Heart left ventricle (tissue), 16 donors: ENCODE measurements around the gene PPTC7. TPM values are rescaled to one million over a fixed set of nuclear protein-coding genes. Genes with fewer than 3 reads are reported as not detected.

ENCODE experiments used
- ATAC-seq, 4 donors: fragments of 200-7000 bp; cut with Tn5 transposase; one replicate each; pipeline ENCODE4 v1.9.1; 2020 to 2022; ENCODE audit warnings: moderate library complexity in 4 of 4, mild to moderate bottlenecking in 3 of 4, moderate number of reproducible peaks in 1 of 4
- DNase-seq, 5 donors: peaks; one replicate each; pipeline ENCODE4 v3.0.0-alpha.2; 2020
- H3K27ac ChIP-seq, 12 donors: fragments of 200-600 bp; sonication (generic) in 4 of 12; one replicate each; pipeline versions ENCODE4 v1.5.0 to v1.8.0; 2016 to 2022; ENCODE audit warnings: mild to moderate bottlenecking in 2 of 12
- H3K27me3 ChIP-seq, 9 donors: fragments of 200-600 bp; sonication (generic) in 2 of 9; one replicate each; pipeline versions ENCODE4 v1.5.1 to v1.8.0; 2016 to 2022; ENCODE audit warnings: mild to moderate bottlenecking in 3 of 9
- H3K36me3 ChIP-seq, 9 donors: fragments of 200-600 bp; sonication (generic) in 2 of 9; one replicate each; pipeline versions ENCODE4 v1.5.0 to v1.8.0; 2018 to 2022; ENCODE audit warnings: mild to moderate bottlenecking in 2 of 9
- H3K4me1 ChIP-seq, 12 donors: fragments of 200-600 bp; sonication (generic) in 4 of 12; one replicate each; pipeline versions ENCODE4 v1.5.0 to v1.8.0; 2016 to 2022; ENCODE audit warnings: mild to moderate bottlenecking in 3 of 12
- H3K4me3 ChIP-seq, 12 donors: fragments of 200-600 bp; sonication (generic) in 4 of 12; one replicate each; pipeline versions ENCODE4 v1.5.0 to v1.8.0; 2017 to 2022; ENCODE audit warnings: mild to moderate bottlenecking in 9 of 12, moderate library complexity in 4 of 12
- H3K9me3 ChIP-seq, 12 donors: fragments of 200-600 bp; sonication (generic) in 4 of 12; one replicate each; pipeline versions ENCODE4 v1.5.0 to v1.8.0; 2016 to 2022; ENCODE audit warnings: mild to moderate bottlenecking in 1 of 12
- CTCF ChIP-seq, 12 donors: fragments of 200-600 bp; sonication (generic) in 4 of 12; IDR thresholded peaks; one replicate each; pipeline versions ENCODE4 v1.5.0 to v1.8.0; 2018 to 2022; ENCODE audit warnings: antibody characterized with exemption in 12 of 12, mild to moderate bottlenecking in 5 of 12
- POLR2A ChIP-seq, 2 donors: fragments of 450-650 bp; IDR thresholded peaks; one replicate each; pipeline ENCODE4 v1.6.1; 2017; ENCODE audit warnings: antibody characterized with exemption in 2 of 2, mild to moderate bottlenecking in 2 of 2, moderate library complexity in 2 of 2
- WGBS, 4 donors: extraction: QIAGEN DNeasy Blood & Tissue Kit in 2 of 4; methylation state at CpG; one replicate each; pipeline versions ENCODE4 v1.1.5 to v1.1.7; 2013 to 2018; 5-methylcytosine and 5-hydroxymethylcytosine counted together
- intact Hi-C, 10 donors: fragments of 100-400 bp; cut with DNase I; formaldehyde crosslinking; loops; one replicate each; pipeline versions ENCODE4 v1.11.1 to v1.14.2; 2022
- polyA plus RNA-seq, 2 donors: library from polyadenylated mRNA; stranded (reverse); fragments of 200-250 nt; gene quantifications; one replicate each; pipeline ENCODE4 v1.2.3, GENCODE V29; 2013
- total RNA-seq, 9 donors: library from RNA; depleted of rRNA in 2 of 9; stranded (reverse); fragments of >200 nt in 2 of 9; fragmentation: NEBNext Ultra II Directional in 3 of 9; extraction: Animal tissue kit (Norgen Biotek cat#: 25700) in 3 of 9; gene quantifications; one replicate each; pipeline versions ENCODE4 v1.1.0 to v1.2.4, GENCODE V29; 2016 to 2023
- donor health status: ischemic (EF 13 %, LVEDD 7.1; RV severe dilation, severe dysfunction).
- donor health status: healthy with polysubstance abuse.
- donor health status: DM: no; HTN: yes; CAD: no.
- donor health status: DM: no; HTN: no; CAD: no.
- donor health status: ischemic (EF 25% LVEDD 6.9; RV normal size, moderate dysfunction).
- donor health status: ischemic (EF 25% LVEDD 5.7; RV mildly dilated, moderate dysfunction).
- donor health status: healthy.
- donor health status: DM: yes; HTN: yes; CAD: no.
- donor health status: ischemic (EF 35%, LVEDD 5.7; RV mildly dilated, moderate dysfunction).
- donor health status: nonischemic (EF 11% LVEDD 7.7; RV severe dilation, severe dysfunction).
- donor health status: DM: yes; HTN: yes; CAD: no.
- donor health status: PGD.
- donor health status: ischemic (EF 29% LVEDD 5.4; RV normal size, mild dysfunction).
- donor health status: nonischemic (EF 23%, LVEDD 6.1; RV moderate dilation, normal function).

PPTC7 gene
- total and polyA plus RNA-seq, 11 donors = 26.6 to 113 (median 65.0) TPM

- TF ChIP-seq POLR2A (IDR thresholded peaks at IDR 0.05) = no peak
- TF ChIP-seq CTCF (IDR thresholded peaks at IDR 0.05) = no peak
- H3K36me3 ChIP-seq = no peaks in the 10 kb centered on the region
- intact Hi-C loops = loop anchor here in 2 of 10 donors (5.0 to 10.0 kb wide), 2 partner anchors 48 to 51 kb away; no protein-coding TSS in a partner anchor
- peak overlapping the region; percentile 6 to 98 (median 92) for H3K27ac ChIP-seq
- no peak overlapping the region for H3K4me3 ChIP-seq
- H3K9me3 ChIP-seq = no peaks in the 10 kb centered on the region
- peaks cover 4 to 52% (median 33%) of the 10 kb centered on the region in 12 donors for H3K4me1 ChIP-seq
- ATAC-seq = peak in 1 of 4 donors; percentile 5
- no peaks in the 10 kb centered on the region for H3K27me3 ChIP-seq
- peak in 1 of 5 donors; percentile 18 for DNase-seq
- WGBS, 4 donors = 20 to 29% (median 21%) methylated on average over 7 of the region's 7 CpGs
Measured at GRCh38 chr12:110585231-110585799, 2.2 kb upstream of the PPTC7 start.

GRCh38 chr12:110582276-110583136 lies 612 bp downstream of the PPTC7 start:
- H3K27me3 ChIP-seq = no peaks in the 10 kb centered on the region
- peak overlapping the region; percentile 88 to 98 (median 96) for H3K27ac ChIP-seq
- DNase-seq = peak; percentile 59 to 85 (median 70)
- peak overlapping the region; percentile 71 to 99 (median 94) for H3K4me3 ChIP-seq
- no peaks in the 10 kb centered on the region for H3K9me3 ChIP-seq
- peak in 3 of 4 donors; percentile 25 to 50 (median 34) for ATAC-seq
- TF ChIP-seq CTCF (IDR thresholded peaks at IDR 0.05) (no peak), POLR2A (IDR thresholded peaks at IDR 0.05) (no peak)
- H3K36me3 ChIP-seq = no peaks in the 10 kb centered on the region
- WGBS, 4 donors = 1% methylated on average over 22 to 104 of the region's 104 CpGs
- intact Hi-C loops = loop anchor here in 9 of 10 donors (5.0 to 10.0 kb wide), 4 partner anchors 35 to 48 kb away; no protein-coding TSS in a partner anchor
- H3K4me1 ChIP-seq = peaks cover 6 to 75% (median 54%) of the 10 kb centered on the region in 12 donors

- ATAC-seq (peak in 3 of 4 donors; percentile 20 to 27 (median 23)), DNase-seq (peak in 2 of 5 donors; percentile 32 to 50)
- 4 to 8% (median 6%) methylated on average over 8 of the region's 8 CpGs for WGBS, 4 donors
- intact Hi-C loops = loop anchor here in 9 of 10 donors (5.0 to 10.0 kb wide), 4 partner anchors 35 to 47 kb away; no protein-coding TSS in a partner anchor
- TF ChIP-seq POLR2A (IDR thresholded peaks at IDR 0.05) = no peak
- no peak for TF ChIP-seq CTCF (IDR thresholded peaks at IDR 0.05)
- H3K4me3 ChIP-seq = peak overlapping the region; percentile 71 to 99 (median 94)
- H3K9me3 ChIP-seq = no peaks in the 10 kb centered on the region
- H3K27ac ChIP-seq = peak overlapping the region; percentile 88 to 98 (median 96)
- H3K27me3 ChIP-seq = no peaks in the 10 kb centered on the region
- H3K36me3 ChIP-seq = no peaks in the 10 kb centered on the region
- peaks cover 6 to 81% (median 59%) of the 10 kb centered on the region in 12 donors for H3K4me1 ChIP-seq
Measured at GRCh38 chr12:110581931-110582275, 1.2 kb downstream of the PPTC7 start.
